Renal cortex interstitium (tissue), 11 donors: ENCODE data around the gene SPTBN1. TPM values are rescaled to one million over a fixed set of nuclear protein-coding genes. Genes with fewer than 3 reads are reported as not detected.
A peak's percentile ranks its signal among the peaks of the same experiment; 100 is the strongest.

ENCODE experiments used
- DNase-seq, 11 donors: peaks; one replicate each; pipeline ENCODE4 v3.0.0-alpha.2; 2013; ENCODE audit warnings: low read depth in 9 of 11, low spot score in 4 of 11; ENCODE audit errors: extremely low read depth in 1 of 11
- polyA plus RNA-seq, 3 donors: library from polyadenylated mRNA; unstranded; fragments of 120-200 nt; gene quantifications; one replicate each; pipeline ENCODE4 v1.2.1, GENCODE V29; 2013; ENCODE audit not compliant: insufficient read length in 3 of 3

SPTBN1 gene
- polyA plus RNA-seq, 3 donors, result 237 to 254 (median 240) TPM

DNA sequence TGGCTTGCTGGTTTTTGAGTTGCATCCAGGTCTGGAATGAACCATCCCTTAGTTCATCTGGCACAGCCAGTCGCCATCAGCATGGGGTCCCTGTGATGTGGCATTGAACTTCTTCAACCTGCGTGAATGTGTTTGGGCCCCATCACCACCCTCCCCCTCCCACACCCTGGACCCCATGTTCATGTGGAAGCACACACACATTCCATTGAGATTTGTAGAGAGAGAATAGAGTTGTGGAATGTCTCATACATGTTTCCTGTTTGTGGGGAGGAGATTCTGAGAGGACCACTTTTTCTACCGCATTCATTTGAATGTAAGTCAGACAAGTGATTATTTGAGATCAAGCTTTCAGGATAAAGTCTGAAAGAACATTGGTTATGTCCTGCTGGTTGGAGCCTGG is 149.7 kb downstream of the SPTBN1 start:
- no peak for DNase-seq

DNA sequence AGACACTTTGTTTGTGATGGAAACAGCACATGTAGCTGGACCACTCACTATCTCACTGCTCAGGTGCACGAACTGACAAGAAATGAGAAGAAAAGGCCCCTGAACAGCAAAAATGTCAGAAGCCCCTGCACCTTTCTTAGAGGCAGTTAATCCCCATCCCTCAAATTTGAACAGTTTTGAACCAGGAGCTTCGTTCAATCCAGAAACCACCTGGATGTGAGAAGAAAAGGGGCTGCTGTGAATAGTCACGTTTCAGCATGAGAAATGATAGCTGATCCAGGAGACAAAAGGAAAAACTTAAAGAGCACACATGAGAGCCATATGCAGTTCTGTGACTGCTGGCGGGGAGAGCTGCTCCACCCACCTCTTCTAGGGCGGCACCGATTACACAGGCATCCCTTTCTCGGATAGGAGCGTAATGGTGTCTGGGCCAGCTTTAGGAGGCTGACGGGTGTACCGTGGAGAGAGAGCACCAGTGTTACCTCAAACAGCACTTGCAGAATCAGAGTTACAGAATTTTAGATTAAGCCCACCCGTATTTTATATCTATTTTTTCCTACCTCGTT is 150.3 kb downstream of the SPTBN1 start:
- no peak for DNase-seq

DNA sequence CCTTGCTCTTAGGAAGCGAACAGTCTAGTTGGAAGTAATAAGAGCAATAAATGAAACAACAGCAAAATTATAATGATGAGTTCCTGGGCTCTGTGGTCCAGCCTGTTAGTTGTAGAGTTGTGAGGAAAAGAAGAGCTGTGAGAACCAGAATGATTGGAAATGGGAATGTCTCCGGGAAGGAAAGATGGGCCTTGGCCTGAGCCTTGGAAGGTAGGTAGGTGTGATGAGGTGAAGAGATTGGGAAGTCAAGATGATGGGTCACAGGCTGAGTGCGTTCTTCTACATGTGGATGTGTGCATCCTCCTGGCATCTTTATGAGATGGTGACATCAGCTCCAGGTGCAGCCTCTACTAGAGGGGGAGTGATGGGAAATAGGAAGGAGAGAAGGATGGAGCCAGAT is 152.1 kb downstream of the SPTBN1 start:
- no peak for DNase-seq

DNA sequence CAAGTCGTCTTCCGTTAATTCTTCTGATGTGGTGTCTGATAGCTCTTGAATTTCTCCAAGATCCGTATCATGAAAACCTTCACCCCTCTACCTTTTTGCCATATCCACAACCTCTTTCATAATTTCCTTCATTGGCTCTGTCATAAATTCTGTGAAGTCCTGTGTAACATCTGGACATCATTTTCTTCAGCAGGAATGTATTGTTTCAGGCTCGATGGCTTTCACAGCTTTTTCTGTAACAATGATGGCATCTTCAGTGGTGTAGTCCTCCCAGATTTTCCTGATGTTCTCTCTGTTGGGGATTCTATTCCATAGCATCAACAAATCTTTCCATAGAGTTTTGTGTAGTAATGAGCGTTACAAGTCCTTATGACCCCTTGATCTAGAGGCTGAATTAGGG is 153.1 kb downstream of the SPTBN1 start:
- no peak for DNase-seq

DNA sequence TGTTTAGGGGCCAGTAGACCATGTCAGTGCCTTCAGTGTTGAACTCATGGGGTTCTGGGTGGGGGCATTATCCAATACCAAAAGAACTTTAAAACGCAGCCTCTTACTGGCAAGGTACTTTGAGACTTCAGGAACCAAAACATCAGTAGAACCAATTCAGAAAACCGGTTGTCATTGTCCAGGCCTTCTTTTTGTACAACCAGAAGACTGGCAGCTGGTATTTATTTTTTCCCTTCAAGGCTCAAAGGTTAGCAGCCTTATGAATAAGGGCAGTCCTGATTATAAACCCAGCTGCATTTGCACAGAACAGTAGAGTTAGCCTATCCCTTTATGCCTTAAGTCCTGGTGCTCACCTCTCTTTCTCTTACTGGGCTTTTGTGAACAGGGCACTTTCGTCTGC is 153.5 kb downstream of the SPTBN1 start:
- no peak for DNase-seq

DNA sequence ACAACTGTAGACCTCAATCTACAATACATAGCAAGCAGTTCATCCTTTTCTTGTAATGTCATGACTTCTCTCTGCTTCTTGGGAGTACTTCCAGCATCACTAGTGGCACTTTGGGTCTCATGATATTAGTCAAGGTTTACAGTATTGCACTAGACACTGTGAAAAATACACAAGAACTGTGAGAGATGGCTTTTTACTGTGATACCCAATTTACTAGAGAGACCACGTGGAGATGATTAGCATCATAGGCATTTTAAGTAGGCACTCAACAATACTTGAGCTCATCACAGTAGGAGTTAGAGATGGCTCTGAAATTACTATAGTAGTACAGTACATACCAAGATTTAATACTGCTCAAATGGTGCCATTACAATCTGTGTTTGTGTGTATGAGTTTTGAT is 154.6 kb downstream of the SPTBN1 start:
- DNase-seq, result no peak

DNA sequence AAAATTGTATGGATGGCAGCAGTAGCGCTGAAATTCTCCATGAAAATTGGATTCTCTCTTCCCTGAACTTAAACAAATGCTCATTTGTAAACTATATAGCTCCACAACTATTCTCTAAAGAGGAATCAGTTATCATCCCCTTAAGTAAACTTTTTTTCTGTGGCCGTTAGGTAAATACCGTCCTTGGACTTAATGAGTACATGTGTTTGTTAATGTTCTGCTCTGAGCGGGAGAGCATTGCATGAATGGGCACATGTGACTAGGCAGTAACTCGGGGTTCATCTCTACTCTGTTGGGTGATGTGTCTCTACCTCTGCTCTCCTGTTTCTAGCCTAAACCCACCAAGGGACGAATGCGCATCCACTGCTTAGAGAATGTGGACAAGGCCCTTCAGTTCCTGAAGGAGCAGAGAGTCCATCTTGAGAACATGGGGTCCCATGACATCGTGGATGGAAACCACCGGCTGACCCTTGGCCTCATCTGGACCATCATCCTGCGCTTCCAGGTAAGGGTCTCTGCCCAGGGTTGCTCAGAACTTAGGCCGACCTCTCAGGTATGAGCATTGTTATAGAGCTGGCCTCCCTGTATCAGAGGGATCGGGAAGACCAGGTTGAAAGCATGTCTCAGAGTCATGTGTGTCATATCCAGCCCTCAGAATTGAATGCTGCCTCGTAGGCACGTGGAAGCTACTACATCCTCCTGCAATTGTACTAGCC is 155.9 kb downstream of the SPTBN1 start:
- no peak for DNase-seq

DNA sequence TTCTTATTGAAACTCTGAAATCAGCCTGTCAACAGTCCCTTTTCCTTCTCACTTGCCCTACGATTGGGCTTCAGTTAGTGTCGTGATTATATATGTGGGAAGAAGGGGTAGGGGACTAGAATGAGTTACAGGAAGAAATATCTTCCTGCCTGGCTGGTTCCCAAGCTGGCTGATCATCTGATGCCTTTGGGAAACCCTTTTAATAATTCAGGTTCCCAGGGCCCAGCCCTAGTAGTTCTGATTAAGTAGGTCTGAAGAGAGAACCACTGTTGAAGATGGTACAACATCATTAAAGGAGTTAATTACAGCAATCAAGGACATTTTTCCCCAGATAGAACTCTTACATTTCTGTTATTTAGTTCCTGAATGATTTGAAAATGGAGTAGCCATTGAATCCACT is 157.3 kb downstream of the SPTBN1 start:
- no peak for DNase-seq

DNA sequence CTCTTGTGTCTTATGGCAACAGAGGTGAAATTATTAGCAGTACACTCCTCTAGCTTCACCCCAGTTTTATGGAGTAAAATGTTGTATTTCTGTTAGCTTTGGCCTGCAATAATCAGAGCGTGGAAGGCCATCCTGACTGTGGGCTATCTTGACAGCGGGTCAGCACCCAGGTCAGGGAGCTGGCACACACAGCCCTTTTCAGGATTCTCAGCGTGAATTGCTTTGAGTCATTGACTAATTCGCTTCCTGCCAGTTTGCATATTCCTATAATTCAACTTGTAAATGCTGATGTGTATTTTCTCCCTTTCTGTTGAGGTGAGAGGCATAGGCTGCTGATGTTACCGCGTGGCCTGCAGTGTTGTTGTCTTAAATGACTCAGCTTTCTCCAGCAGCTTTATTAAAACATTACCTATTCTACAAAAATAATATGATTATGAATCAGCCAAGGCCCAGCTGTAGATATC is 157.7 kb downstream of the SPTBN1 start:
- no peak for DNase-seq

DNA sequence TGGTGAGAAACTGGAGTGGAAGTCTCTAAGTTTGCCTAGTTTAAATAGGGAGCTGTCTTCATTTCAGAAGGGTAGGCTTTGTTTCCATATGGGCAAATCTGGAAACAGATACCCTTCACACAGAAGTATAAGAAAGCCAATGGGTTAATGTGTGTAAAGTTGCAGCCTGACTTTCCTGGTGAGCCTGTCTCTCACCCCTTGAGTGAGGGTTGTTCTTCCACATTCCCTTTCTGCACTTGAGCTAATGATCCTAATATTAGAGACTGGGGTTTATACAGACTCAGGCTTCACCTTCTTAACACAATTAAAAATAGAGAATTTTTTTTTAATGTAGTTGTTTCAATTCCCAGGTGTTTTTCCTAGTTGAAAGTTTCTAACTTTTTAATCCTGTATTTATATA is 158.7 kb downstream of the SPTBN1 start:
- DNase-seq, result no peak

DNA sequence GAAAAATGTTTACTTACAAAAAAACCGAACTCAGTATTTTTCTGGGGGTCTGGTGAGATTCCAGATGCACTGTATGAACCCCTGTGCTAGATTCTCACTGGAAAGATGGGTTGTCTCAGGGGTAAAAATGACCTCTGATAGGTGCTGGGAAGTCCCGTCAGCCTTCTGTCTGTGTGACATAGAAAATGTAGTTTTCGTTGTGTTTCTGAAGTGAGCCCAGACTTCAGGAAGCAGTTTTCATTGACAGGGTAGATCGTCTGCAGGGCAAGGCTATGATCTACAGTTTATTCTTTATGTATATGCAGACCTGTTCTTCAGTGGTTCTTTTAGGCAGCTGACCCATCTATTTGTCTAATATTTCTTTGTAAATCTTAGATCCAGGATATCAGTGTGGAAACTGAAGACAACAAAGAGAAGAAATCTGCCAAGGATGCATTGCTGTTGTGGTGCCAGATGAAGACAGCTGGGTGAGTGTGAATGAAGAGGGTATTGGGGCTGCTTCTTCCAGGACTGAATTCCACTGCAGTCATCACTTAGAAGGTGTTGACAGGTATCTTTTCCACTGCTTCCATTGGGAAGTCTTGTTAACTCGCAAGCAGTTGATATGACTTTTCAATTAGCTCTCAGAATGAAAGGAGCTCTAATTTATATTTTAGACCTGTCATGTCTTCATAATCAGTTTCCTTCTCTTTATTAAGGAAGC is 159.9 kb downstream of the SPTBN1 start:
- no peak for DNase-seq

DNA sequence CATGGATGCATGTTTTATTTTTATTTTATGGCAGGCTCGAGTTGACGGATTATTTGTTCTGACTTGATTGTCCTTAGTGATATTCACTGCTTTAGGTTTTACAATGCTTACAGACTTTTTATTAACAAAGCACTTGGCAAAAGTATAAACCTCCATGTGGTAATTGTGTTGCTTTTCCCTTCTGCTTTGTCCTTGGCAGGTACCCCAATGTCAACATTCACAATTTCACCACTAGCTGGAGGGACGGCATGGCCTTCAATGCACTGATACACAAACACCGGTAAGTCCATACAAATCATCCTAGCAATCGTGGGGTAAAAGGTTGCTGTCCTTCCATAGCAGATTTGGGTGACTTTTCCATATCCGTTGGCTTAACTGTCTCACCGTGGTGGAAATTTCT is 161.3 kb downstream of the SPTBN1 start:
- no peak for DNase-seq

DNA sequence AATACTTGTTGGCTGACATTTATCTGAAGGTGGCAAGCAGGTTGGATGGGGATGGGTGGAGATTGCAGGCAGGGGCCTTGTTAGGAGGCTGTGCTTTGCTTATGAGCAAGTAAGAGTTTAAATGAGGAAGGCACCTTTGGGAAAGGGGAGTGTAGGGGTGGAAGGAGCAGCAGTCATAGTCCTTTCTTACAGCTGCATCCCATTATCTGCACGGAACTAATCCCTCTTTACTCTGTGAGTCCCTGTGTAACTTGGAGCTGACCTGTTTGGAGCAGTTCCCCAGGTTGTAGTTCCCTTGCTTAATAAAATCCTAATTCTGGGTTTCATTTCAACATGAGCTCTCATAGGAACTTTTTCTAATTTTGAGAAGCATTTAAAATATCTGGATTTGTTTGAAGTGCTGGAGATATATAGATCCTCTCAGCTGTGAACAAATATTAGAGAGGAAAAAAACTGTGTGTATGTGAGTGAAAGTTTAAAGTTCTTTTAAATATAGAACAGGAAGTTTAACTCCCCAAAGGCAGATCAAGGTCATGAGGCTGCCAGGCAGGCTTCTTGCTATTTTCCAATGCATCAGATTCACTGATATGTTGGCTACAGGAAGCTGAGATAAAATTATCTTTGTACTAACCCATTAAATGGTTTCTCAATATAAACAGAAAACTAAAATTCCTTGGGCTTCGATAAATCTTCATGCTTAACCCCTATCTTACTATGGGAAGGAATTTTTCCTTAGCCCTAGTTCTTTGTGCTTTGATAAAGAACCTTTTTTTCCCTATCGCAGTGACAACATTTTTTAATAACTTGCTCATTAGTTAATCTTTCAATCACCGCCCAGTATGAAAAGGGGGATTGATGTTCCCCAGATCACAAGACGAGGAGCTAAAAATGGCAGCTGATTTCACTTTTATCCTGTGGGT is 162.8 kb downstream of the SPTBN1 start:
- peak in 1 of 11 donors; percentile 45 for DNase-seq

DNA sequence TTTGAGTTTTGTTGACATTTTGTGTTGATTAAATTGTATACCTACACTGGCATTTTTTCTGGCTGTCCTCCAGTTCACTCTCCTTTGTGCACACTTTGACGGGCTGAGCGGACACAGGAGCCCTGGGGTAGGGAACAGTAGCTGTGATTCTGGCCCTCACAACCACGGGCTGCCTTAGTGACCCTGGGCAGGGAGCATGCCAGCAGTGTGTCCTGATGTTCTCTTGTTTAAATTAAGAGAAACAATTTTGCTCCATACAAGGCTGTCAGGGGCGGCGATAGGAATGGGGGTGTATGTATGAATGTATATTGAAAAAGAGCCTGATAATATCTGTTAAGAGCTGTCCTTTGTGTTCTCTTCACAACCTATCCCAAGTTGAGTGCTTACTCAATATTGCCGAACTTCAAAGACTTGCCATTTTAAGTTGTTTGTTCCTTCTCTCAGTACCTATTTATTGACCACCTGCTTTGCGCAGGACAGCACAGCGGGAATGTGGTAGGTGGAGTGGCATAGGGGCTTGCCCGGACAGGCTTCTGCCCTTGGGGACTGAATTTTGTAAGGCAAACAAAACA is 163.6 kb downstream of the SPTBN1 start:
- DNase-seq, result no peak

DNA sequence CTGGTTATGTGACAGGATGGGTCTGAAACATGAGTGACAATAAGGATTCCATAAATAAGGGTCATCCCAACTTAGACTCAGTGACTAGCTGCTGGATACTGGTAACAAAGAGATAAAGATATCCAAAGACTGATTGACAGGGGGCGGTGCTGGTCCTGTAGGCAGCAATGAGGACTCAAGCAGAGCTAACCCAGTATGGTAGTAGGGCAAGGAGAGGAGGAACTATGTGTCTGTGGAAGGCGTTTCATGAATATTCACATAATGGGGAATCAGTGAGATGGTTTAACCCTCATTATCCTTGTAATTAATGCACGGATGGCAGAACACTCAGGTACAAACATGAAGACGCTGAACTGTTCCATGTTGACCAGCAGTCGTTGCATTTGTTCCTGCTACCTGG is 164.8 kb downstream of the SPTBN1 start:
- no peak for DNase-seq

DNA sequence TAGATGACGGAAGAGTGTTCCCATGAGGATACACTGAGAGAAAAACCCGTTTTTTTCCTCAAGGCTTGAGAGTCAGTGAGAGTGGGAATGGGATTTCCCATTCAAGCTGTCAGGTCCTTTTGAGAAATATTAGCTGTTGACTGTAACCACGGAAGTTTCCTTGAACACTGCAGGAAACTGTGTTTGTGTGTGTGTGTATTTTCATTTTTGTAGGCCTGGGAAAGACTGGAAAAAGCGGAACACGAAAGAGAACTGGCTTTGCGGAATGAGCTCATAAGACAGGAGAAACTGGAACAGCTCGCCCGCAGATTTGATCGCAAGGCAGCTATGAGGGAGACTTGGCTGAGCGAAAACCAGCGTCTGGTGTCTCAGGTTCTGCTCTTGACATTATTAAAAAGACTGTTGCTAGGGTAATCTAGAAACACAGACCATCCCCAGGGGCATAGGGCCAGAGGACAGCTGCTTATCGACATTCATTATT is 168.5 kb downstream of the SPTBN1 start:
- peak in 7 of 11 donors; percentile 62 to 90 (median 81) for DNase-seq

DNA sequence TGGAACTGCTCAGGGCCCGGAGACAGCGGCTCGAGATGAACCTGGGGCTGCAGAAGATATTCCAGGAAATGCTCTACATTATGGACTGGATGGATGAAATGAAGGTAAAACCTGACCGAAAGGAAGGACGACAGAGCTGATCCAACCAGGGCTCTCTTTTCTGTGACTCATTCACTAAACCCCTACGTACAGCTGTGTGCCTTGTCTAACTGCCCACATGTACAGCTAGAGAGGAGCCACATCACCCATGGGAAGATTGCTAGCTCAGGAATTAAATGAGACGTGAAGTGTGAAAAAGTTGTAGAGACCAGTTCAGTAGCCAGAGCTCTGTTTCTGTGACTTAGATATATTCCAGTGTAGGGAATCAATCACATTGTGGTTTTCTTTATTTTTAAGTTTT is 170.0 kb downstream of the SPTBN1 start:
- no peak for DNase-seq

DNA sequence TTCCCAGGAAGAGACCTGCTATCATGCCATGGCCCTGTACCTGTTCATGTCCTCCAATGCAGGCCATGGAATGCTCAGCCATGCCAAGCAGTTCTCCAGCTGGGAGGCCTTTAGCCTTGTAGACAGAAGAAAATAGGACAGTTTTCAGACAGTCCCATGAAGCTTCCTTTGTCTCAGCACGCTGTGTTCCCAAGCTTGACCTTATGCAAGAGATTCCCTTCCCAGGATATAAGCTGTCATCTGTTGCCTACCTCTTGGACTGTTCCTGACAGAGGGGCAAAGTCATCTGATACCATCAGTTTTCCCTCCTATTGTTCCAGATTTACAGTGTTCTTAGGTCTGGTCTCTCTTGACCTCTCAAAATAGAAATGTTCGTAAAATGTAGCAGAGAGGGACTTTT is 170.8 kb downstream of the SPTBN1 start:
- no peak for DNase-seq

DNA sequence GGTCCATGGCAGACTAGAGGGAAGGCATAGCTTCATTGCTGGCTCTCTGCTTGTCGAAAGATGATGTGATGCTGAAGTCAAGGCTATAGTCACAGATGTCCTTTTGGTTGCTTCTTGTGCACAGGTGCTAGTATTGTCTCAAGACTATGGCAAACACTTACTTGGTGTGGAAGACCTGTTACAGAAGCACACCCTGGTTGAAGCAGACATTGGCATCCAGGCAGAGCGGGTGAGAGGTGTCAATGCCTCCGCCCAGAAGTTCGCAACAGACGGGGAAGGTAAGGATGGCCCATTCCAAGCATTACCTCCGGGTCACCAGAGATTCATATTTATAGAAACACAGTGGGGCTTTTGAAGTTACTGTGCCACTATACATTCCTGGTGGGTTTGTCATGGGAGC is 171.8 kb downstream of the SPTBN1 start:
- DNase-seq, result no peak
